ENCODE data around the gene TMEM94. TPM values are rescaled to one million over a fixed set of nuclear protein-coding genes. Genes with fewer than 3 reads are reported as not detected.
A peak's percentile ranks its signal among the peaks of the same experiment; 100 is the strongest.

Gene TMEM94
- total RNA-seq: 10 to 100 TPM; 56.5 to 85.5 (median 60.0) TPM

DNA sequence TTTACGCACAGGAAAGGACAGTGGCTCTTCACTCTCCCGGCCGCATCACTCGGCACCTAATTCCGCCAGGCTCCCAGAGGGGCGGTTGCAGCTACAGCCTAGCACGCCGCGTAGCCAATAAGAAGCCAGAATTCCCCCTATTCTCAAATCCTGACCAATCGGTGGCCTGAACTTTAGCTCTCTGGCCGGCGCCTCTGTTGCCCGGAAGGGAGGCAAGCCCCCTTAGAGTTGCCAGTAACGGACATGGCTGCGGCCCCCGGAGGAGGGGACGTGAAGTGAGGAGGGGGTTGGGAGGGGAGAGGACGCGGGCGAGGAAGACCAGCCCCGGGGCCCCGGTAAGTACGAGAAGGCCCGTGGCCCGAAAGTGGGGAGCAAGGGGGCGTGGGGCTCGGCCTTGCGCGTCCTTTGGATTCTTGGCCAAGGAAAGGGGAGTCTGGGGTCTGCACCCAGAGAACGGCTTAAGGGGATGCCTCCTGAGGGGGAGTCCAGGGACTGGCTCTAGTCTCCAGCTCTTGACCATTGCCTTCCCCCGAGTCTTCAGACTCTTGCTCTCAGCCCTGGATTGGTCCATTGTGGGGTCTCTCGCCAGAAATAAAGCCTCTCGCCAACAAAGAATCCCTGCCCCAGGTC, at the start of gene TMEM94:
Gene TMEM94 (plus strand): TSS at position 219 of the 630 bp plus-strand sequence. CDS start 15,271 bp downstream, outside the sequence.
- Histone ChIP-seq H3K27me3 (no peaks in the 10 kb centered on the region), H3K9me3 (no peaks in the 10 kb centered on the region), H3K27ac (peak within 1 kb of the TSS; percentile 94 to 99 (median 98)), H3K4me1 (peaks cover 44 to 48% of the 10 kb centered on the region in 2 donors), H3K36me3 (no peaks in the 10 kb centered on the region), H3K4me3 (peak within 1 kb of the TSS; percentile 78 to 99 (median 96))
- in situ Hi-C loops (cut with MboI; ENCODE audit: low sequenced_read_pairs in 4 of 4): no loop called here
- TF ChIP-seq POLR2A (IDR thresholded peaks at IDR 0.05): peak; percentile 33 to 40
- TF ChIP-seq, protein P1, sequence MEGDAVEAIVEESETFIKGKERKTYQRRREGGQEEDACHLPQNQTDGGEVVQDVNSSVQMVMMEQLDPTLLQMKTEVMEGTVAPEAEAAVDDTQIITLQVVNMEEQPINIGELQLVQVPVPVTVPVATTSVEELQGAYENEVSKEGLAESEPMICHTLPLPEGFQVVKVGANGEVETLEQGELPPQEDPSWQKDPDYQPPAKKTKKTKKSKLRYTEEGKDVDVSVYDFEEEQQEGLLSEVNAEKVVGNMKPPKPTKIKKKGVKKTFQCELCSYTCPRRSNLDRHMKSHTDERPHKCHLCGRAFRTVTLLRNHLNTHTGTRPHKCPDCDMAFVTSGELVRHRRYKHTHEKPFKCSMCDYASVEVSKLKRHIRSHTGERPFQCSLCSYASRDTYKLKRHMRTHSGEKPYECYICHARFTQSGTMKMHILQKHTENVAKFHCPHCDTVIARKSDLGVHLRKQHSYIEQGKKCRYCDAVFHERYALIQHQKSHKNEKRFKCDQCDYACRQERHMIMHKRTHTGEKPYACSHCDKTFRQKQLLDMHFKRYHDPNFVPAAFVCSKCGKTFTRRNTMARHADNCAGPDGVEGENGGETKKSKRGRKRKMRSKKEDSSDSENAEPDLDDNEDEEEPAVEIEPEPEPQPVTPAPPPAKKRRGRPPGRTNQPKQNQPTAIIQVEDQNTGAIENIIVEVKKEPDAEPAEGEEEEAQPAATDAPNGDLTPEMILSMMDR (IDR thresholded peaks at IDR 0.05 in 4 of 5, conservative IDR thresholded peaks at IDR 0.05 in 1 of 5): no peak
- intact Hi-C loops (cut with DNase I; ENCODE audit: low total_unique reads): loop anchor here (1.0 kb wide), 1 partner anchor 59 kb away; the partner anchor contains the start of gene CASKIN2
- peak; percentile 82 to 88 for ATAC-seq
- DNase-seq: peak; percentile 97

DNA sequence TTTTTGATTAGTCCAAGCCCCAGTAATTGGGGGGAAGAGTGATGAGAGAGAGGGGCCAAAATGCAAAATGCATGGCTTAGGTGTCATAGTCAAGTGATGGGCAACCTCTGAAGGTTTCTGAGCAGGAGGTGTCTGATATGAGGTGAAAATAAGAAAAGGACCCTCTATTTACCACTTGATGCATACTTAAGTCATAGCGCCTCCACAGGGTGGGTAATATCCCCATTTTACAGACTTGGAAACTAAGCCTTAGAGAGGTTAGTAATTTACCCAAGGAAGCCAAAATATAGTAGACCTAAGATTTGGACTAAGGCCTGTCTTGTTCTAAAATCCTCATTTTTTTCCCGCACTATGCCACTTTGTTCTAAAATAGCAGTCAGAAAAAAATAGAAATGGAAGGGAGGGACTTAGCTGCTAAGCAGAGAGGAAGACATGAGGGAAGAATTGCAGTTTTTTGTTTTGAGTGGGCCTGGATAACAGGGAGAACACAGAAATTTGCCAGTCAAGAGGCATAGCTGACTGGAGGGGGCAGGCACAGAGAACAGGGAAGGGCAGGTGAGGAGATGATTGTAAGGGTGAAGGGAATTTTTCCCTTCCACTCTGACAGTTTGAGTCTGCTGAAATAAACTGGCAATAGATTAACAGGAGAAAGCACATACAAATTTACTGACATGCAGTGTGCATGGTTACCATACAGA, 48.6 kb upstream of the TMEM94 start:
- H3K9me3 ChIP-seq: no peaks in the 10 kb centered on the region
- H3K4me3 ChIP-seq: no peak overlapping the region
- TF ChIP-seq, protein P1 (IDR thresholded peaks at IDR 0.05 in 4 of 5, conservative IDR thresholded peaks at IDR 0.05 in 1 of 5): no peak
- TF ChIP-seq POLR2A (IDR thresholded peaks at IDR 0.05): no peak
- H3K27me3 ChIP-seq: no peaks in the 10 kb centered on the region
- no peak overlapping the region for H3K27ac ChIP-seq
- ATAC-seq (no peak), DNase-seq (no peak)
- H3K4me1 ChIP-seq: peaks cover 20 to 33% of the 10 kb centered on the region in 2 donors
- intact Hi-C loops (cut with DNase I; ENCODE audit: low total_unique reads): loop anchor here (1.0 kb wide), 1 partner anchor 84 kb away; no protein-coding TSS in a partner anchor
- no peaks in the 10 kb centered on the region for H3K36me3 ChIP-seq
- in situ Hi-C loops (cut with MboI; ENCODE audit: low sequenced_read_pairs in 4 of 4): loop anchor here in 1 of 4 donors (5.0 kb wide), 1 partner anchor 81 kb away; no protein-coding TSS in a partner anchor

DNA sequence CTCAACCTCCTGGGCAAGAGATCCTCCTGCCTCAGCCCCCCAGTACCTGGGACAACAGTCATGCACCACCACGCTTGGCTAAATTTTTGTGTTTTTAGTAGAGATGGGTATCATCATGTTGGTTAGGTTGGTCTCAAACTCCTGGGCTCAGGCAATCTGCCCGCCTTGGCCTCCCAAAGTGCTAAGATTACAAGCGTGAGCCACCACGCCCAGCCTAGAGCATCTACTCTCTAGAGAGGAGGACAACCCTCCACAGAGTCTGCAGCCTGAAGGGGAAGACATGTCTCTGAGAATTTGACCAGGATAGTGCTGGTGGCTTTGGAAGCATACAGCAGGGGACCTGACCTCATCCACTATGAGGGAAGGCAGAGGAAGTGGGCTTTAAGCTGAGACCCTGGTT, 46.3 kb upstream of the TMEM94 start:
- intact Hi-C loops (cut with DNase I; ENCODE audit: low total_unique reads): no loop called here
- DNase-seq: no peak
- Histone ChIP-seq H3K27ac (no peak overlapping the region), H3K4me1 (peaks cover 9 to 16% of the 10 kb centered on the region in 2 donors), H3K9me3 (no peaks in the 10 kb centered on the region), H3K4me3 (no peak overlapping the region), H3K36me3 (no peaks in the 10 kb centered on the region), H3K27me3 (no peaks in the 10 kb centered on the region)
- TF ChIP-seq, protein P1 (IDR thresholded peaks at IDR 0.05 in 4 of 5, conservative IDR thresholded peaks at IDR 0.05 in 1 of 5): no peak
- no peak for TF ChIP-seq POLR2A (IDR thresholded peaks at IDR 0.05)
- ATAC-seq: no peak
- in situ Hi-C loops (cut with MboI; ENCODE audit: low sequenced_read_pairs in 4 of 4): loop anchor here in 3 of 4 donors (5.0 to 10.0 kb wide), 3 partner anchors 78 to 85 kb away; no protein-coding TSS in a partner anchor

DNA sequence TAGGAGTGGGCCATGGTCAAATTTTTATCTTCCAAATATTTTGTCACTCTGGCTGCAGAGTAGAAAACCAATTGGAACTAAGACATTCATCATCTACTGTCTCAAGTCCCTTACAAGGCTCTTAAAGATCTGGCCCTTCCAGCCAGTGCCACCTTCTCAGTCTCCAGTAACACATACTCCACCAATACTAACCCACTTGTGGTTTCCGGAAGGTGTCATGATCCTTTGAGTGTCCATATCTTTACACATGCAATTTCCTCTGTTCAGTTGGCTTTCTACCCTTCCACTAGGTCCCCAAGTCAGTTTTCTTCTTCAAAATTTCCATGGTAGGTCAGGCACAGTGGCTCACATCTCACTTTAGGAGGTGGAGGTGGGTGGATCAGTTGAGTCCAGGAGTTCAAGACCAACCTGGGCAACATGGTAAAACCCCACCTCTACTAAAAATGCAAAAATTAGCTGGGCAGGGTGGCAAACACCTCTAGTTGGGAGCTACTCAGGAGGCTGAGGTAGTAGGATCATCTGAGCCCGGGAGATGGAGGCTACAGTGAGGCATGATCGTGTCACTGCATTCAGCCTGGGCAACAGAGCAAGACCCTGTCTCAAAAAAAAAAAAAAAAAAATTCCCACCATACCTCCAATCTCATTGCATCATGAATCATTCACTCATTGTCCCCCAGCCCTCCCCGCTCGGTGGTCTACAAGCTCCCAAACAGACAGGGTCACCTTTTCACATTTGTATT, 44.9 kb upstream of the TMEM94 start:
- TF ChIP-seq POLR2A (IDR thresholded peaks at IDR 0.05): no peak
- TF ChIP-seq, protein P1 (IDR thresholded peaks at IDR 0.05 in 4 of 5, conservative IDR thresholded peaks at IDR 0.05 in 1 of 5): no peak
- ATAC-seq: no peak
- Histone ChIP-seq H3K36me3 (no peaks in the 10 kb centered on the region), H3K4me3 (no peak overlapping the region), H3K27me3 (no peaks in the 10 kb centered on the region), H3K9me3 (no peaks in the 10 kb centered on the region), H3K27ac (no peak overlapping the region), H3K4me1 (peaks cover 3 to 10% of the 10 kb centered on the region in 2 donors)
- no peak for DNase-seq
- intact Hi-C loops (cut with DNase I; ENCODE audit: low total_unique reads) (no loop called here), in situ Hi-C loops (cut with MboI; ENCODE audit: low sequenced_read_pairs in 4 of 4) (loop anchor here in 3 of 4 donors (5.0 to 10.0 kb wide), 3 partner anchors 79 to 87 kb away; no protein-coding TSS in a partner anchor)
